Neuronal stem cell (in vitro differentiated cells): ENCODE measurements around the gene SLC25A44.
A peak's percentile ranks its signal among the peaks of the same experiment; 100 is the strongest.

Source experiments
- DNase-seq: peaks from one replicate; pipeline ENCODE4 v3.0.0-alpha.2; 2013; ENCODE audit warnings: low spot score
- H2AFZ ChIP-seq: one replicate; pipeline ENCODE4 v1.6.1; 2013; ENCODE audit warnings: mild to moderate bottlenecking, low read length, inconsistent platforms
- H2AK5ac ChIP-seq: 2 replicates; pipeline ENCODE4 v1.6.1; 2013; ENCODE audit warnings: low read depth, mild to moderate bottlenecking, inconsistent platforms, low read length, moderate library complexity, mixed read lengths
- H2BK120ac ChIP-seq: 2 replicates; pipeline ENCODE4 v1.6.1; 2013; ENCODE audit warnings: low read depth, mild to moderate bottlenecking, inconsistent platforms, low read length, moderate library complexity, mixed read lengths
- H2BK12ac ChIP-seq: one replicate; pipeline ENCODE4 v1.6.1; 2013; ENCODE audit warnings: low read length, inconsistent platforms
- H2BK15ac ChIP-seq: 2 replicates; pipeline ENCODE4 v1.6.1; 2013; ENCODE audit warnings: mild to moderate bottlenecking, low read length, inconsistent platforms, mixed read lengths
- H2BK5ac ChIP-seq: one replicate; pipeline ENCODE4 v1.6.1; 2013; ENCODE audit warnings: inconsistent platforms, mild to moderate bottlenecking, low read length, moderate library complexity
- H3K14ac ChIP-seq: one replicate; pipeline ENCODE4 v1.6.1; 2013; ENCODE audit warnings: low read length, inconsistent platforms
- H3K18ac ChIP-seq: 2 replicates; pipeline ENCODE4 v1.6.1; 2013; ENCODE audit warnings: low read length, inconsistent platforms
- H3K23ac ChIP-seq: 2 replicates; pipeline ENCODE4 v1.6.1; 2013; ENCODE audit warnings: low read depth, mild to moderate bottlenecking, mixed read lengths, low read length, inconsistent platforms; ENCODE audit not compliant: poor library complexity
- H3K27ac ChIP-seq: replicated peaks from 3 replicates; pipeline ENCODE4 v1.5.1; 2013; ENCODE audit warnings: low read length, inconsistent platforms
- H3K27me3 ChIP-seq, 3 experiments: 2 replicates each; pipeline ENCODE4 v1.6.1; 2013; ENCODE audit warnings: low read length in 3 of 3, mild to moderate bottlenecking in 2 of 3, inconsistent platforms in 1 of 3, low read depth in 1 of 3, mixed read lengths in 1 of 3, moderate library complexity in 1 of 3; ENCODE audit not compliant: control insufficient read depth in 3 of 3, insufficient read depth in 3 of 3
- H3K36me3 ChIP-seq, 2 donors: replicated peaks in 1 of 2; 2 replicates each; pipeline ENCODE4 v1.6.1; 2013; ENCODE audit warnings: low read length in 2 of 2; ENCODE audit not compliant: control insufficient read depth in 2 of 2, insufficient read depth in 2 of 2
- H3K4ac ChIP-seq: 2 replicates; pipeline ENCODE4 v1.6.1; 2013; ENCODE audit warnings: inconsistent platforms, mild to moderate bottlenecking, low read length, moderate library complexity
- H3K4me1 ChIP-seq, 2 donors: 1 replicate in 1 of 2; 2 replicates in 1 of 2; pipeline ENCODE4 v1.6.1; 2013; ENCODE audit warnings: low read length in 2 of 2, low read depth in 1 of 2; ENCODE audit not compliant: control insufficient read depth in 2 of 2, insufficient read depth in 1 of 2
- H3K4me2 ChIP-seq: one replicate; pipeline ENCODE4 v1.6.1; 2013; ENCODE audit warnings: mild to moderate bottlenecking, low read length, inconsistent platforms; ENCODE audit not compliant: insufficient read depth, poor library complexity, severe bottlenecking
- H3K4me3 ChIP-seq, 2 donors: 2 replicates each; pipeline ENCODE4 v1.5.1; 2013; ENCODE audit warnings: low read length in 2 of 2, mild to moderate bottlenecking in 2 of 2, inconsistent platforms in 1 of 2, moderate library complexity in 1 of 2
- H3K79me1 ChIP-seq: one replicate; pipeline ENCODE4 v1.6.1; 2013; ENCODE audit warnings: low read depth, mild to moderate bottlenecking, inconsistent platforms, low read length, moderate library complexity
- H3K9ac ChIP-seq: one replicate; pipeline ENCODE4 v1.6.1; 2013; ENCODE audit warnings: mild to moderate bottlenecking, low read depth, low read length, inconsistent platforms; ENCODE audit not compliant: poor library complexity
- H3K9me3 ChIP-seq, 2 donors: replicated peaks in 1 of 2; 2 replicates each; pipeline versions ENCODE3 to v1.6.1; 2013; ENCODE audit warnings: low read length in 2 of 2, mild to moderate bottlenecking in 2 of 2, inconsistent platforms in 1 of 2, low read depth in 1 of 2, mixed read lengths in 1 of 2, moderate library complexity in 1 of 2; ENCODE audit not compliant: control insufficient read depth in 2 of 2, insufficient read depth in 1 of 2
- H4K8ac ChIP-seq: one replicate; pipeline ENCODE4 v1.6.1; 2013; ENCODE audit warnings: low read depth, mild to moderate bottlenecking, inconsistent platforms, low read length, moderate library complexity
- H4K91ac ChIP-seq: one replicate; pipeline ENCODE4 v1.6.1; 2013; ENCODE audit warnings: low read length, low read depth, mild to moderate bottlenecking, inconsistent platforms; ENCODE audit not compliant: poor library complexity
- WGBS, 2 donors: extraction: QIAGEN DNeasy Blood & Tissue Kit; methylation state at CpG; one replicate each; pipeline ENCODE4 v1.1.7; 2013; ENCODE audit warnings: missing lambda C conversion rate in 2 of 2, mixed read lengths in 1 of 2; ENCODE audit not compliant: insufficient read length in 2 of 2, insufficient replicate concordance in 1 of 2; ENCODE audit errors: extremely low coverage in 2 of 2; 5-methylcytosine and 5-hydroxymethylcytosine counted together

Gene SLC25A44

DNA sequence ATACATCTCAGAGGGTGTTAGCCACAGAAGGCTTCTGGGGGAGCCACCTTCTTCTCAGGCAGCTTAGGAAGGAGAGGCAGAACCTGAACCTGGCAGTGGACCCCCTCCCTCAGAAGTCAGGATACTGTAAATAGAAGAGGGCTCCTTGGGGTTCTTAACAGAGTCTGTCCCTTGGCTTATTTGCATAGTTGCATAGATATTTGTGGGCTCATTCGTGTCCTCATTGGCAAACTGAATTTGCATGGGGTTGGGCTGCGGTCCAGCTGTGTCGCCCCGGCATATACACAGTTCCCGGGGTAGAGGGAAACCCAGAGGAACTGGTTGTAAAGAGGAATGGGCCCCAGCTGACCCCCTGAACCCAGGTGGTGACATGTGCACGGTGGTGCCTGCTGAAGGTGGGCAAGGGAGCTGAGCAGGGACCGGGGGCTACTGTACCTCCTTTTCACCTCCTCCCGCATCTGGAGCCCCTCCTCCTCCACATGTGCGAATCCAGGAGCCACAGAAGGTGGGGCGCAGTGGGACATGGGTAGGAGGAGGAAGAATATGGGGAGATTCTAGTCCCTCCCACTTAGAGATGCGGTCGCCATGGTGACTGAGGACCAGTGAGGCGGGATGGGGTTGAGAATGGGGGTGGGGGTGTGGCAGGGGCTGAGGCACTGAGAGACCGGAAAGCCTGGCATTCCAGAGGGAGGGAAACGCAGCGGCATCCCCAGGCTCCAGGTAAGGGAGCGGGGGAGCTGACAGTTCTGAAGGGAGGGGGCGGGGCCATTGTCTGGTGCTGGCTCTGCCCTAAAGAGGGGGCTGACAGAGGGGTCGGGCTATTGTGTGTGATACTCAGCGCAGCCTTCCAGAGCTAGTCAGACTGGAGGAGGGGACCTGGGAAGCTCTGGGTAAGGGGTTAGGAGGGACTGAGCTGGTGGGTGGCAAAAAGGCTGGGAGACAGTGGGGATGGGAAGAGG lies 44.3 kb upstream of the SLC25A44 start:
- H4K8ac ChIP-seq: no peak overlapping the region

DNA sequence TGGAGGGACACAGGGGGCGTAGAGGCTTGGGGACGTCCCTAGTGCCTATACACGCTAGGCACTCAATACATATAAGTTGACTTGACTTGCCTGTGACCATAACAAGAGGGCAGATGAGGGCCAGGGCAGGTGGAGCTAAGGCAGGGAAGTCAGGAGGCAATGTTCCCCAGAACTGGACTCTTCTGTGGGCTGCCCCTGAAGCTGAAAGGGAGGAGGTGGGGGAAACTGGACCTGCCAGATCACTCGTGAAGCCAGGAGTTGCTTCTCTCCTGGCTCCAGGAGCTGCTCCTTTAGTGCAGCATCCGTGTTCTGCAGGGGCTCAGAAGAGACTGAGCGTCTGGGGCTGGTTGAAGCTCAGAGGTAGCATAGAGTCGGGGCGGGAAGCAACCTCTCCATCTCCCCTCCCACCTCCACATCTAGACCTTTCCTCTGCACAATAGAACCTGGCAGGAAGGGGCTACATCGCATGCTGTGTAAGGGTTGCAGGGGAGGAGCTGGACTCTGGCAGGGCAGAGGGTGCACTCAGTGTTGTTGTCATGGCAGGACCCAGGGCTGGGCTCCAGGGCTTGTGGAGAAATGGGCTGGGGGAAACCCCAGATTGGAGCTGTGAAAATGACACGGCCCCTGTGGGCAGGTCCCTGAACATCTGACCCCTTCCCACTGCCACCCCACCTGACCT lies 43.4 kb upstream of the SLC25A44 start:
- Histone ChIP-seq H3K4me3 (no peak overlapping the region), H3K4me2 (peak overlapping the region; percentile 32), H3K18ac (peak overlapping the region; percentile 23), H3K4ac (no peak overlapping the region), H2AK5ac (peak overlapping the region; percentile 70), H3K9ac (peak overlapping the region; percentile 78), H4K8ac (no peak overlapping the region), H2BK120ac (no peak overlapping the region), H3K27me3 (no peaks in the 10 kb centered on the region), H3K79me1 (no peaks in the 10 kb centered on the region), H3K4me1 (peaks cover 30 to 36% of the 10 kb centered on the region in 2 donors), H2BK12ac (no peak overlapping the region), H3K36me3 (no peaks in the 10 kb centered on the region), H3K14ac (no peak overlapping the region), H3K27ac (no peak overlapping the region), H2BK15ac (peak overlapping the region; percentile 87), H3K23ac (peak overlapping the region; percentile 3), H2AFZ (peak overlapping the region; percentile 3), H3K9me3 (no peaks in the 10 kb centered on the region), H2BK5ac (peak overlapping the region; percentile 30), H4K91ac (no peak overlapping the region)
- no peak for DNase-seq
- WGBS, 2 donors: no CpG with 5 or more reads among the region's 10 CpGs

More for the DNA sequence above, 44.3 kb upstream of the SLC25A44 start:
- no peak overlapping the region for H3K14ac ChIP-seq
- H3K4me2 ChIP-seq: peak overlapping the region; percentile 32
- H2AK5ac ChIP-seq: peak overlapping the region; percentile 10
- peak overlapping the region; percentile 24 for H3K18ac ChIP-seq
- DNase-seq: peak; percentile 58
- WGBS, 2 donors: no CpG with 5 or more reads among the region's 20 CpGs
- H3K36me3 ChIP-seq: no peaks in the 10 kb centered on the region
- H2AFZ ChIP-seq: no peak overlapping the region
- no peak overlapping the region for H3K27ac ChIP-seq
- no peak overlapping the region for H2BK12ac ChIP-seq
- H3K9me3 ChIP-seq: no peaks in the 10 kb centered on the region
- no peak overlapping the region for H3K4me3 ChIP-seq
- H2BK15ac ChIP-seq: peak overlapping the region; percentile 87
- no peak overlapping the region for H3K4ac ChIP-seq
- peak overlapping the region; percentile 4 for H3K23ac ChIP-seq
- no peaks in the 10 kb centered on the region for H3K27me3 ChIP-seq
- H2BK120ac ChIP-seq: no peak overlapping the region
- H3K4me1 ChIP-seq: peaks cover 30 to 36% of the 10 kb centered on the region in 2 donors
- peak overlapping the region; percentile 30 for H2BK5ac ChIP-seq
- H3K9ac ChIP-seq: peak overlapping the region; percentile 78
- no peak overlapping the region for H4K91ac ChIP-seq
- no peaks in the 10 kb centered on the region for H3K79me1 ChIP-seq

DNA sequence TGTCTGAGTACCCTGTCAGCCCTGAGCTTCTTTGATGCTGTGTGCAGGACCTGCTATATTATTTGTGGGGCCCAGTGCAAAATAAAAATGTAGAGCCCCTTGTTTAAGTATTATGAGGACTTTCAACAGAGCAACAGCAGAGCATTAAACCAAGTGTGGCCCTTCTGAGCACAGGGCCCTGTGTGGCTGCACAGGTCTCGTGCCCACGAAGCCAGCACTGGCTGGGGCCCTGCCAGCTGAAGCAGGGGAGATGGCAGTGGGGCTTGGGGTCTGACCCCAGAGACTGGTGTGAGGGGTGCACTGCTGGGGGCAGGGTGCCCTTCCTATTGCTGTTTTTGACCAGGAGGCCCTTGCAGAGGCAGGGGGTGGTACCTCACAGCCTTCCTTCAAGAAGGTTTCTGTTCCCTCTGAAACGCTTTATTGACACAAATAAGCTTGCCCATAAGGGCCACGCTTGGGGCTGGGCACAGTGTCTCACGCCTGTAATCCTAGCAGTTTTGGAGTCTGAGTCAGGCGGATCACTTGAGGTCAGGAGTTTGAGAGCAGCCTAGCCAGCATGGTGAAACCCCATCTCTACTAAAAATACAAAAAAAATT lies 42.7 kb upstream of the SLC25A44 start:
- WGBS, 2 donors: no CpG with 5 or more reads among the region's 6 CpGs
- Histone ChIP-seq H3K4ac (no peak overlapping the region), H3K27me3 (no peaks in the 10 kb centered on the region), H2BK5ac (peak overlapping the region; percentile 30), H3K27ac (no peak overlapping the region), H3K9ac (peak overlapping the region; percentile 36), H3K18ac (peak overlapping the region; percentile 53), H3K4me3 (no peak overlapping the region), H3K36me3 (no peaks in the 10 kb centered on the region), H4K8ac (no peak overlapping the region), H4K91ac (no peak overlapping the region), H3K4me2 (no peak overlapping the region), H3K4me1 (peaks cover 30 to 35% of the 10 kb centered on the region in 2 donors), H2AK5ac (peak overlapping the region; percentile 70), H2BK15ac (peak overlapping the region; percentile 52), H2BK120ac (no peak overlapping the region), H2AFZ (no peak overlapping the region), H3K9me3 (no peaks in the 10 kb centered on the region), H3K23ac (no peak overlapping the region), H2BK12ac (no peak overlapping the region), H3K79me1 (no peaks in the 10 kb centered on the region), H3K14ac (no peak overlapping the region)
- no peak for DNase-seq
